GM23338 (cell line): ENCODE measurements around the gene ECHDC3. TPM values are rescaled to one million over a fixed set of nuclear protein-coding genes. Genes with fewer than 3 reads are reported as not detected.

Experiments used
- ATAC-seq: fragments of 200-7000 bp; cut with Tn5 transposase; 3 replicates; pipeline ENCODE4 v1.9.1; 2020
- DNase-seq: peaks from one replicate; pipeline ENCODE4 v3.0.0-alpha.2; 2015; ENCODE audit warnings: low spot score
- H2AFZ ChIP-seq: fragments of 200-600 bp; sonication (generic); 2 replicates; pipeline ENCODE4 v1.8.0; 2016; ENCODE audit warnings: antibody characterized with exemption, mild to moderate bottlenecking, moderate library complexity
- H3F3A ChIP-seq: fragments of 200-600 bp; sonication (generic); replicated peaks from 2 replicates; pipeline ENCODE4 v1.8.0; 2017; ENCODE audit warnings: antibody characterized with exemption, mixed run types, low read depth
- H3K27ac ChIP-seq: fragments of 200-600 bp; sonication (generic); 2 replicates; pipeline ENCODE4 v1.6.1; 2016; ENCODE audit warnings: low read depth
- H3K27me3 ChIP-seq: fragments of 200-600 bp; sonication (generic); 2 replicates; pipeline ENCODE4 v1.8.0; 2016; ENCODE audit warnings: mild to moderate bottlenecking, mixed run types, moderate library complexity; ENCODE audit not compliant: insufficient read depth
- H3K36me3 ChIP-seq: fragments of 200-600 bp; sonication (generic); 2 replicates; pipeline ENCODE4 v1.8.0; 2016; ENCODE audit warnings: mild to moderate bottlenecking; ENCODE audit not compliant: insufficient read depth
- H3K4me1 ChIP-seq: fragments of 200-600 bp; sonication (generic); 2 replicates; pipeline ENCODE4 v1.8.0; 2016; ENCODE audit warnings: mild to moderate bottlenecking, moderate library complexity; ENCODE audit not compliant: insufficient read depth
- H3K4me2 ChIP-seq: fragments of 200-600 bp; sonication (generic); 2 replicates; pipeline ENCODE4 v1.7.1; 2017; ENCODE audit warnings: mixed run types
- H3K4me3 ChIP-seq: fragments of 200-600 bp; sonication (generic); 2 replicates; pipeline ENCODE4 v1.6.1; 2016; ENCODE audit warnings: mixed run types
- H3K79me2 ChIP-seq: fragments of 200-600 bp; sonication (generic); replicated peaks from 2 replicates; pipeline ENCODE4 v1.8.0; 2017; ENCODE audit warnings: mild to moderate bottlenecking; ENCODE audit not compliant: insufficient read depth
- H3K9me2 ChIP-seq: fragments of 200-600 bp; sonication (generic); 2 replicates; pipeline ENCODE4 v1.8.0; 2017; ENCODE audit not compliant: insufficient read depth
- H4K20me1 ChIP-seq: fragments of 200-600 bp; sonication (generic); replicated peaks from 2 replicates; pipeline ENCODE4 v1.8.0; 2017; ENCODE audit warnings: mild to moderate bottlenecking; ENCODE audit not compliant: insufficient read depth
- H3K27ac Mint-ChIP-seq: 2 replicates; pipeline ENCODE4 v1.8.0; 2020; ENCODE audit warnings: inconsistent platforms, mild to moderate bottlenecking, moderate library complexity, mixed read lengths
- H3K27me3 Mint-ChIP-seq: 3 replicates; pipeline ENCODE4 v1.8.0; 2022; ENCODE audit warnings: low read depth, mild to moderate bottlenecking, moderate library complexity, mixed read lengths, inconsistent platforms; ENCODE audit not compliant: insufficient read depth, poor library complexity
- H3K36me3 Mint-ChIP-seq: 3 replicates; pipeline ENCODE4 v1.8.0; 2021; ENCODE audit warnings: low read depth, mild to moderate bottlenecking, inconsistent platforms, moderate library complexity, mixed read lengths
- H3K4me1 Mint-ChIP-seq: 3 replicates; pipeline ENCODE4 v1.8.0; 2020; ENCODE audit warnings: mild to moderate bottlenecking, inconsistent platforms, mixed read lengths
- H3K4me3 Mint-ChIP-seq: 3 replicates; pipeline ENCODE4 v1.8.0; 2021; ENCODE audit warnings: moderate library complexity, mild to moderate bottlenecking, inconsistent platforms, mixed read lengths
- H3K9me3 Mint-ChIP-seq: 3 replicates; pipeline ENCODE4 v1.8.0; 2020; ENCODE audit warnings: moderate library complexity, mild to moderate bottlenecking, inconsistent platforms, mixed read lengths
- CREB1 ChIP-seq: fragments of 250-450 bp; sonication (Bioruptor Pico); IDR thresholded peaks from 2 replicates; pipeline ENCODE4 v1.5.0; 2020; ENCODE audit warnings: low read depth, mild to moderate bottlenecking, moderate library complexity
- CTCF ChIP-seq, 2 experiments: fragments of 200-600 bp in 1 of 2; sonication (generic) in 1 of 2; conservative IDR thresholded peaks; 2 replicates each; pipeline versions ENCODE4 v1.5.1 to v1.6.1; 2016 to 2017; ENCODE audit warnings: antibody characterized with exemption in 2 of 2, low read depth in 2 of 2, mild to moderate bottlenecking in 2 of 2, moderate library complexity in 1 of 2
- ETS1 ChIP-seq: IDR thresholded peaks from 2 replicates; pipeline ENCODE4 v1.6.1; 2016; ENCODE audit warnings: antibody characterized with exemption
- EZH2 ChIP-seq: fragments of 200-600 bp; sonication (generic); IDR thresholded peaks from one replicate; pipeline ENCODE4 v1.8.0; 2017; ENCODE audit warnings: antibody characterized with exemption, mild to moderate bottlenecking, low read depth; ENCODE audit not compliant: unreplicated experiment
- EZH2phosphoT487 ChIP-seq: fragments of 200-600 bp; sonication (generic); IDR thresholded peaks from one replicate; pipeline ENCODE4 v1.8.1; 2018; ENCODE audit warnings: antibody characterized with exemption; ENCODE audit not compliant: unreplicated experiment
- JUNB ChIP-seq: IDR thresholded peaks from one replicate; pipeline ENCODE4 v1.6.1; 2016; ENCODE audit warnings: antibody characterized with exemption; ENCODE audit not compliant: unreplicated experiment
- NANOG ChIP-seq: IDR thresholded peaks from 2 replicates; pipeline ENCODE4 v1.6.1; 2016; ENCODE audit warnings: antibody characterized with exemption, borderline replicate concordance
- POLR2AphosphoS5 ChIP-seq: IDR thresholded peaks from 2 replicates; pipeline ENCODE4 v1.6.1; 2016; ENCODE audit warnings: antibody characterized with exemption, low read depth
- REST ChIP-seq: IDR thresholded peaks from one replicate; pipeline ENCODE4 v1.6.1; 2018; ENCODE audit warnings: antibody characterized with exemption; ENCODE audit not compliant: unreplicated experiment
- STAT1 ChIP-seq: IDR thresholded peaks from one replicate; pipeline ENCODE4 v1.6.1; 2016; ENCODE audit warnings: antibody characterized with exemption; ENCODE audit not compliant: unreplicated experiment
- ZNF114 ChIP-seq: fragments of 250-450 bp; sonication (Bioruptor Pico); IDR thresholded peaks from 2 replicates; pipeline ENCODE4 v1.5.0; 2020; ENCODE audit warnings: mild to moderate bottlenecking, moderate library complexity
- ZNF331 ChIP-seq: fragments of 250-450 bp; sonication (Bioruptor Pico); IDR thresholded peaks from 2 replicates; pipeline ENCODE4 v1.5.0; 2020; ENCODE audit warnings: low read depth, mild to moderate bottlenecking, moderate library complexity
- ZNF462 ChIP-seq: fragments of 250-450 bp; sonication (Bioruptor Pico); IDR thresholded peaks from 2 replicates; pipeline ENCODE4 v1.5.0; 2020; ENCODE audit warnings: mild to moderate bottlenecking, moderate library complexity
- polyA plus RNA-seq: library from polyadenylated mRNA; unstranded; fragments of >200 nt; fragmentation: Nextera tagmentation; extraction: Ambion mirVana; gene quantifications from 2 replicates; pipeline ENCODE4 v1.2.1, GENCODE V29; 2016
- total RNA-seq: library from RNA; depleted of rRNA; stranded (reverse); fragments of >200 nt; shearing (Covaris generic); gene quantifications from 2 replicates; pipeline ENCODE4 v1.2.3, GENCODE V29; 2014

The ECHDC3 gene
- total and polyA plus RNA-seq, 2 experiments from 2014 or later, result 16.3 to 50.1 TPM

GRCh38 chr10:11810313-11810766, 68.2 kb downstream of the ECHDC3 start:
- Histone ChIP-seq H3K4me1 (peaks cover 3% of the 10 kb centered on the region; the same call in 1 of the 2 replicates), H3F3A (no peaks in the 10 kb centered on the region), H3K27me3 (no peaks in the 10 kb centered on the region), H2AFZ (peak overlapping the region; percentile 29; the same call in 1 of the 2 replicates), H3K27ac (no peak overlapping the region), H4K20me1 (no peaks in the 10 kb centered on the region), H3K4me3 (no peak overlapping the region), H3K4me2 (no peak overlapping the region), H3K79me2 (no peaks in the 10 kb centered on the region), H3K9me2 (no peaks in the 10 kb centered on the region), H3K36me3 (no peaks in the 10 kb centered on the region)
- Mint-ChIP-seq H3K4me1 (peaks cover 6% of the 10 kb centered on the region), H3K27me3 (no peaks in the 10 kb centered on the region), H3K36me3 (no peaks in the 10 kb centered on the region), H3K27ac (no peak overlapping the region), H3K4me3 (no peak overlapping the region), H3K9me3 (no peaks in the 10 kb centered on the region)
- TF ChIP-seq NANOG, result no peak
- no peak for TF ChIP-seq ZNF114 (CRISPR knock-in tag)
- no peak for TF ChIP-seq JUNB
- TF ChIP-seq ZNF331, result no peak
- TF ChIP-seq REST, result no peak
- TF ChIP-seq CTCF (conservative IDR thresholded peaks at IDR 0.05; ENCODE audit: low read depth in 2 of 2), result no peak
- no peak for TF ChIP-seq STAT1
- TF ChIP-seq POLR2AphosphoS5, result no peak
- TF ChIP-seq EZH2, result no peak
- TF ChIP-seq CREB1 (CRISPR knock-in tag), result no peak
- TF ChIP-seq ZNF462, result no peak
- no peak for TF ChIP-seq EZH2phosphoT487
- no peak for TF ChIP-seq ETS1
- ATAC-seq, result no peak
- DNase-seq, result no peak
